NOMO-1 treated with dmso at 0.1 percent for 144 hours (cell line): Measurements from ENCODE around the gene FES.
"Not testable (repeated sequence)": the region's sequence is repeated elsewhere in the genome, so short reads cannot be mapped to it uniquely, and the experiment has no call there.

Experiments
- DNase-seq: peaks from one replicate; lab custom pipeline; 2025; ENCODE audit not compliant: unreplicated experiment; lab: John Stamatoyannopoulos, UW

FES gene

DNA sequence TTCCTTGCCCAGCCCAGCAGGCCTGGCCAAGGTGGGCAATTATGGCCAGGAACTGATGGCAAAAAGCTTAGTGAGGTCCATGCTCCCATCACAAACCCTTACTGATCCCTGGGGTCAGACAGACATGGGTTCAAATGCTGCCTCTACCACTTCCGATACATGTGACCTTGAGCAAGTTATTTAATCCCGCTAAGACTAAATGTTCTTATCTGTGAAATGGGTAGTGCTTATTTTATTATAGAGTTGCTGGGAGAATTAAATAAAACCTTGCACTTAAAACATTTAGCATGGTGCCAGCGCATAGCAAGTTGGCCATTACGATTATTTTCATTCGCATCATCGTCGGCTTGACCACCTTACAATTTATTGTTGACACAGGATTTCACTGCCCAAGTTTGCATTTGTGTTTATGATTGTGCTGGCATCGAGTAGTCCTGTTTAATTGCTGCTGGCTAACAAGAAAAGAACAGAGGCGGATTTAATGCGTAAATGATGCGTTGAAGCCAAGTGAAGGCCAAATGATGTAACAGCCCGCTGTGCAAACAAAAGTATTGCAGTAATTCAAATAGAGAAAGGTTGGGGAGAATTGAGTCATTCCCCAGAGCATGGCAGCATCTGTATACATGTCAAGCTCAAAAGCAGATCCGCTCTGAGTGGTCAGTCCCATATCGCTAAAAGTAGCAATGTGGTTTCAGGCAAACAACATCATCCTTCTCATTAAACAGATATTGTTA lies 23.2 kb upstream of the FES start:
- DNase-seq, result no peak

DNA sequence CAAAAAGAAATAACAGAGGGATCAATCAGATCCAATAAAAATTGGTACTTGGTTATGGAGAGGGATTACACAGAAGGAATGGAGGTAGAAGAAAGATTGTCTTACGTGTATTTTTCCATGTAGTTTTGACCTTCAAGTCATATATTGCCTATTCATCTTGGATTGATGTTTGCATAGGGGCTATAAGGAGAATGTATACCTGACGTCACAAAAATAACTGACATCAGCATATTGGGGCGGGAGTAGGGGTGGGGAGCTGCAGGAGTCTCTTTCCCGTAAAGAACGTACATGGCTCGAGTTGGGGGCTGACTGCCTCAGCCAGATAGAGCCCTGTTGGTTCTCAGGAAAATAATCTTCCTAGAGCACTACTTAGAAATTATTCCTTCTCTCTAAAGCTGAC lies 21.8 kb upstream of the FES start:
- no peak for DNase-seq

DNA sequence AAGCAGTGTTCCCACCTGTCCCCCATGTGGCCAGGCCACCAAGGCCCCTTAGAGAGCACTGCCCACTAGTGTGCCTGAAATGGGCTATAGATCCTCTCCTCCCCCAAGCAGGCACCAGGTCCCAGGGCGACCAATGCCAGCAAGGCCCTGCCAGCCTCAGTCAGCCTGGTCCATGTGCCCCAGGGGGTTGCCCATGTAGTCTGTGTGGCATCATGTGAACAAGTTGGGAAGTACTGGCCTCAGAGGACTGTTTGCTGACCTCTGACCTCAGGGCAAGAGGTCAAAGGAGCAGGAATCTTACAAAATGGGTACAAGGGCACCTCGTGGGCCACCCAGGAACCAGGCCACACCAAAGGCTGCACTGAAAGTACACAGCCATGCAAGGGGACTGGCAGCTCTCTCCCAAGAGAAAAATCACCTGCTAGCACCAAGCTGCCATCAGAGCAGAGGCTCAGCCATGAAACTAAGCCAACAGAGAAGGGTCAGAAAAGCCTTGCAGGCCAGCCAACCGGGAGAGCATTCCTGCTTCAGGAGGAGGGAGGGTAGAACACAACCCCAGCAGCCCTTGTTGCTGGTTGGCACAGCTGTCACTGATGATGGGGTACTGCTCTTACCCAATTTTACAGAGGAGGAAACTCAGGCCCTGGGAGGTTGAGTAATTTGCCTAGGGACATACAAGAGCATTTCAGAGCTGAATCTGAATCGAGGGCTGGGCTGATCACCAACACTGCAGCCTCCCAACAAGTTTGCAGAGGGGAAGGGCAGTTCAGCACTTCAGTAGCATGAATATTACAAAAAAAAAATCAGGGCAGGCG lies 21.1 kb upstream of the FES start:
- DNase-seq, result peak; percentile 51

DNA sequence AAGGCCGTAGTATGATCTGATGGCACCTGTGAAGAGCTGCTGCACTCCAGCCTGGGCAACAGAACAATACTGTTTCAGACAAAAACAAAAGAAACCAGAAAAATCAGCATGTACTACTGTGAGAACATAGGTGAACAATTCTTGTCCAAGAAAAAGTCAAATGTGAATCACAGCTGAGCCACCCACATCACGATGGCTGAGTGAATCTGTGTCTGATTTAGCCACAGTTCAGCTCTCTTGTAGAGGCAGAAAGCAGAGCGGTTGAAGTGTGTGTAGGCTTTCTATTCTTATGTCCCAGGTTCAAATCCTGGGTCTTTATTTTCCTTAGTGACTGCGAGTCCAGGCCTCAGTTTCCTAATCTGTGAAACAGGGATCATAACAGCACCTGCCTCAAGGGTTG lies 20.3 kb upstream of the FES start:
- DNase-seq, result no peak

DNA sequence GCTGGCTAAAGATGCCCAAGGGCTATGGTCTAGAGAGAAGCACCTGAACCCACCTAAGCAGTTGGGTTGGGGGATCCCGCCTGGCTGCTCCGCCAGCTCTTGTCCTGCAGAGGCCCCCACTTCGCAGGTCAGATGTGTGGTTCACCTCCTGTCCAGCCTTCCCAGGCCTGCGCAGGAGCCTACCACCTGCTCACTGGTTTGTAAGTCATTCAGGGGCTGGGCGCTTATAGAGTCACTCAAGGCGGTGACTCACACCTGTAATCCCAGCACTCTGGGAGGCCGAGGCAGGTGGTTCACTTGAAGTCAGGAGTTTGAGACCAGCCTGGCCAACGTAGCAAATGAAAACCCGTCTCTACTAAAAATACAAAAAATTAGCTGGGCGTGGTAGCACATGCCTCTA lies 19.8 kb upstream of the FES start:
- DNase-seq, result no peak

DNA sequence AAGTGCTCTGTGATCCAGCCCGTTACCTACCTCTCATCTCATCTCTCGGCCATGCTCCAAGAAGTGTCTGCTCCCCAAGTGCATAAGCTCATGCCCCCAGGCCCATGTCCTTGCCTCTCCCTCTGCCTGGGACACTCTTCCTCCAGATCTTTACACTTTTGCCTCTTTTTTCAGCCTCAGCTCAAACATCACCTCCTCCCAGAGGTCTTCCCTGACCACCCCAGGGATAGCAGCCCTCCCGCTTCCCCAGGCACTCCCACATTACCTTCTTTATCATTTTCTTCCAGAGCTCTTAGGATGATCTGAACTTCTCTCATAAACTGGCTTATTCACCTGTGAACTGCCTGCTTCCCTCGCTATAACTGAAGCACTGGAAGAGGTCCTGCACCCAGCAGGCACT lies 18.6 kb upstream of the FES start:
- no peak for DNase-seq

DNA sequence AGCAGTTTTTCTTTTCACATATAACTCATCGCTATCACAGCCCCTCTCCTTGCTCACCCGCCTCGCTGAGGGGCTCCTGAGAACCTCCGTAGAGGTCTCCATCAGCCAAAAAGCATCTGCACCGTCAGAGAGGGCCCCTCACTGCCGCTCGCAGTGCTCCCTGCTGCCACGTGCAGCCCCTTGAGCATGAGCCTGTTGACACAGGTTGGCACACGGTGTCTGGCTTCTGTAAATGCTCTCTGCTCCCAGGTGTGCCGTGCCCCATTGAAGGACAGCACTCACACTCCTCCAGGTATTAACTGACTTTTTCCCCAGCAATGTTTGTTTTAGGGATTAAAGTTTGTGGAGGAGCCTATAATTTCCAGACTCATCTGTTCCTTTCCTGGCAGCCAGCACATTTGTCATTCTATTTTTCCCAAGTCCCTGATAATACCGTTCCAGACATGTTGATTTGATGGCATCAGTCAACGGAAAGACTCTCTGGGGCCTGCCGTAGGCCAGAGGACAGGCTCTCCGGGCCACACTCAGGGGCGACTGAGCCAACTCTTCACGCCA lies 18.1 kb upstream of the FES start:
- no peak for DNase-seq

DNA sequence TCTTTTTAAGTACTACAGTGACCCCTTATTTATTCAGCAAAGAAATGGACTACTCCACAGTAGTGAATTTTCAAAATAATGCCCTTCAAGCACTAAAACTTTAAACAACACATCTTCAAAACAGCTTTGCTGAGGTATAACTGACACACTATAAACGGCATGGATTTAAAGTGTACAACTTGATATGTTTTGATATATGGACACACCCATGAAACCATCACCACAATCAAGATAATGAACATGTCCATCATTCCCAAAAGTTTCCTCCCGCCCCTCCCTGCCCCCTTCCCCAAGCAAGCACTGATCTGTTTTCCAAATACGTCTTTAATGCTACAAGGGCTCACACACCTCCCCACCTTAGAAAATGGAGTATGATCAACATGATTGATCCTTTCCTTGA lies 17.5 kb upstream of the FES start:
- no peak for DNase-seq

DNA sequence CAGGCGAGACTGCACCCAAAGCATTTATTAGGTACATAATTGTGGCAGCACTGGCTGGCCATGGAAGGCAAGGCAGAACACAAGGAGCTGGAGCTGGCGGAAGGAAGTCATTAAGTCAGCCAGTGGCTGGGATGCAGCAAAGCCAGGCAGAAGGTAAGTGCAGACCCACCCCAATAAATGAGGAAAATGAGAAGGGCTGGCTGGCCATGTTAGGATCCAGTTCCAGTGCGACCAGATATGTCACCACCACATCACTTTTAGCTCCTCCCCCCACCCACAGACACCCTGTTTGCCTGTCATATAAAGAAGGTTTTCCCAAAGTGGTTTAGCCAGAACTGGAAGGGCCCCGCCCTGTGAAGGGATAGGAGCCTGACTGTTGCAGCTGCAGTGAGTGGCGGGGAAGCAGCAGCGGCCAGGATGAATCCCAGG lies 16.0 kb upstream of the FES start, which contains the start of gene FURIN:
FURIN (plus strand) TSS at position 328 of the 429 bp plus-strand sequence. CDS start 7,153 bp downstream, outside the sequence.
- no peak for DNase-seq

DNA sequence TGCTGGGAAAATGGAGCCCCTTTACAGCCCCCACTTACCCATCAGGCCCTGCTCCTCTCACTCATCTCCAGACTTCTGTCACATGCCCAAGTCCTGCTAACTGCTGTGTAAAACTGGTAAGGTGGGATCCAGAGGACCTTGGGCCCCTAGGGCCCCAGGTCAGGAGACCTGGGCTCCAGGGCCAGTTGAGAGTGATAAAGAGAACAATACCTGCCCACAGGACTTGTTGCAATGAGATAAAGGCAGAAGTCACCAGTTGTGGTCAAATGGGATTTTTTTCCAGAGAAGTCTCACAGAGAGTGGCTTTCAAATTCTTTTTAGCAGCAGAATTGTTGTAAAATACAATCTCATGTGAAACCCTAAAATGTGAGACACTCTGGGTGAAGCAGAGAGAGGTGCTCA lies 15.2 kb upstream of the FES start:
- no peak for DNase-seq

DNA sequence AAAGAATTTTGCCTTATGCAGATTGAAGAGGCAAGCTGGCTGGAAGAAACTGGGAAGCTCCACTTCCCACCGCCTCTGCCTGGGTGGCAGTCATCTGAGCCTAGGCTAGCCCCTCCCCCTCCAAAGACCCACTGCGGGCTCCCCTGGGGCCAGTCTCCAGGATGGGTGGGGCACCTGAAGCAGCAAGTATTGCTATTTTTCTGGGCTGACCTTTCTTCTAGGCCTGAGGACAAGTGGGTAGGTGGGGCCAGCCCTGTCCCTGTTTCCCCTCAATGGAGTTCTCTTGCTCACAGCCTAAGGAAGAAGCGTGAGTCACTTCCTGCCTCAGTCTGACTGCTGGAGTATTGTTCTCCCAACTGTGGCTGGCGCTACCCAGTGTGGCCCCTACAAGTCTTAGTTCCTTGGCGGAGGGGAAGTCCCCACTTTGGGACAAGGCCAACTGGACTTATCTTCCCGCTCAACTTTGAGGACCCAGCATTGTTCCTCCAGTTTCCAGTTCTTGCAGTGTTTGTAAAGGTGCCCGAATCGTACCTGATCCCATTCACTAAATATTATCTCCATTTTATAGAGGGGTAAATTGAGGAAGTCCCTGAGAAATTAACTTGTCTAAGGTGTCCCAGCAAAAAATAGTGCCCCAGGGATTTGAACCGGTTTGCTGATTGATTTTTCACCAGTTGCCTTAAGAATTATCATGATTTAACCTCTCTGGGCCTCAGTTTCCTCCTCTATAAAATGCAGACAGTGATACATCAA lies 14.5 kb upstream of the FES start:
- peak; percentile 45 for DNase-seq

DNA sequence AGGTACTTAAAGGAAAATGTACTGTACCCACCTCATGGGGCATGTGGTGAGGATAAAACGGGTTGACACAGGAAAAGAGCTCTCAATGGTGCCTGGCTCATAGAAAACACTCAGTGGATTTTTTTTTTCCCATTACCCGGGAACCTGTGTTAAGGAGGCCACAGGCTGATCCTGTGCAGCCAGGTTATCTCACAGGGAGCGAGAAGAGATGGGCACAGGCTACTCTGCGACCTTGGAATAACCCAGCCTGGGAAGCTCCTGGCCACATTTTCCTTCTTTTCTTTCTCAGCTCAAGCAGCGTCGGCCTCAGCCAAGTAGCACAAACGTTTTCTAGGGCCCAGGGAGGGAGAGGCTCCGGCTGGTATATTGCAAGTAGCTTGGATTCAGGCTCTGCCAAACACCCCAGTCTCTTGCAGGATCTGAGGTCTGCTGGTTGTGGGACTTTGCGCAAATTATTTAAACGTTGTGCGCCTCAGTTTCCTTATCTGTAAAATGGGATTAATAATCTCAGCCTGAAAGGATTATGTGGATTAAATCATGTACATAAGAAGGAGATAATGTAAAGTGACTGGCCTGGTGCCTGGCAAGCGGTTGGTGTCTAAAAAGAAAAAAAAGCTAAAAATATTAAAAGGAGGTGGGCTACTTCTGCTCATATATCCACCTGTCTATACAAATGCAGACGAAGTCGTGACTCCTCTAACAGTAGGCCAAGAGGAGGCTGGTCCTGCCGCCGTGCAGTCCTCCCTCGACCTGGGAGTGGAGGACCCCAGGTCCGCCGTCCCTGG lies 13.8 kb upstream of the FES start:
- DNase-seq, result no peak

DNA sequence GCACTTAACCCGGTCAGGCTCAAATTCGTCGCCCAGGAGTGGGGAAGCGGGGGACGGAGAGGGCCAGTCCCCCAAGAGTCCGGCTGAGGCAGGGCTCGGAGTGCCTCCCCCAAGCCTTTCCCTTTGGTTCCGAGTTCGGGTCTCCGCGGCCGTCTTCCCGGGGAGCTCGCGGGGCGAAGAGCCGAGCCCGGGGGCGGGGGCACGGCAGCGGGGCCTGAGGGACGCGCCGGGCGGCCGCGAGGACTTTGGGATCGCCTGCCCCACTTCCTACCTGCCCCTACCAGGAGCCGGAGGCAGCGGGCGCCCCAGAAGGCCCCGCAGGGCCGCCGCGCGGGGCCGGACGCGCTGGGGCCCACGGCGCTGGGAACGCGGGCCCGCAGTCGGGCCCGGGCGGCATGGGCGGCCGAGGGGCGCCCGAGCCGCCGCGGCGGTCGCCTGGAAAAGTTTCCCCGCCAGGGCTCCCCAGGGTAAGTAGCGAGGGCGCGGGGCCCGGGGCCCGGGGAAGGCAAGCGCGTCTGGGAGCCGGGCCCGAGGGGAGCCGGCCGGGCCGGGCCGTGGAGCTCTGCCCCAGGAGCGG lies 13.1 kb upstream of the FES start:
- DNase-seq, result no peak

DNA sequence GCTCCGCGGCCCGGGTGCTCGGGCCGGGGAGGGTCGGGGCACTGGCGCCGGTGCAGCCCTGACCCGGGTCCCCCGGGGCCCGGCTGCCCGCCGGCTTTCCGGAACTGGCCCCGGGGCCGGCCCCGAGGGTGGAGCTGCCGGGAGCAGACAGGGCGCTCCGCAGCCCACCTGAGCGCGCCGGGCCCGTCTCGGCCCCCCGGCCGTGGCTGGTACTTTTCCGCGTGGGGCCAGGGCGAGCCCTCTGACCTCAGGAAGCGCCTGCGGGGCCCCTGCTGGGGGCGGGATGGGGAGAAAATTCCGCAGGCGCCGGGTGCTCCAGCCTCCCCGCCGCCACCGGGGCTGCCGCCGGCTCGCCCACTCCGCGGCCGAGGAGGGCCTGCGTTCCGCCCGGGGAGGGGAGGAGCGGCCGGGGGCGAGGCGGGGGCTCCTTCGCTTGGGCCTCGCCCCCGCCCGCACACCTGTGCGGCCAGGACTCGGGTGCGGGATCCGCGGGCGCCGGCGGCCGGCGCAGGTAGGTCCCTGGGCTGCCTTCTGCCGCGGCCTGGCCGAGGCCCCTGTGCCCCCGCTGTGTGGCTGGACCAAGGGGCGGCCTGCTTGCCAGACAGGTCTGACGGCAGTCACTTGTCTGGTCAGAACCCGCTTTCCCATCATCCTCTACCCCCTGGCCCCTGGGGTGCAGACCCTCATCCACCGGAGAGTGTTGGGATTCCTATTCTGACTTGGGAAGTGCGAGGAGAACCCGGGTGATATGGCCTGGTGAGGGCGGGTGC lies 12.4 kb upstream of the FES start:
- DNase-seq, result no peak

DNA sequence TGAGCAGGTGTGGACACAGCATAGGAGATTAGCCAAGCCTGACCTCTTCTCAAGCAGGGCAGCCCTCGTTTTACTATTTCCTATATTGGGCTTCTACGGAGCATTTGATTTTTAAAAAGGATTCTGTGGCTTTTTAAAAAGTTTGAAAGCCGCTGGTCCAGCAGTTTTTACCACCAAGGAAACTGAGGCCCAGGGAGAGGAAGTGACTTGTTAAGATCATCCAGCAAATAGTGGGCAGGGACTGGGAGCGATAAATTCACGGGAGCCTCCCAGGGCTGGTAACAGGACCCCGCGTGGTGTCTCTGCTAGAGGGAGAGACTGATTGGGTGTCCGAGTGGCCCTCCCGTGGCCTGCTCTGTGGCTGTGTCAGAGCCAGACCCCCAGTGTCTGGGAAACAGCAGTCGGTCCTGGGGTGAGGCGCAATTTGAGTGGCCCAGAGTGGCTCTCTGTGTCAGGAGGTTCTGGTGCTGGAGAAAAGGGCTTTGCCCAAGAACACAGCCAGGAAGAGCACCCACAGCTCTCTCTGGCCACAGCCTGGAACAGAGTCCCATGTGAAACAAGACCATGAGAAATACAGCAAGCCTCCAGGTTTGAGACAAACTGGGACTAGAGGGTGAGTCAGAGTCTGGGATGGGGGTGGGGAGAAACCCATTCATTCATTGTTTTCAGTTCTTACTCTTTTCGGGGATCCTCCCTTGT lies 11.7 kb upstream of the FES start:
- no peak for DNase-seq

DNA sequence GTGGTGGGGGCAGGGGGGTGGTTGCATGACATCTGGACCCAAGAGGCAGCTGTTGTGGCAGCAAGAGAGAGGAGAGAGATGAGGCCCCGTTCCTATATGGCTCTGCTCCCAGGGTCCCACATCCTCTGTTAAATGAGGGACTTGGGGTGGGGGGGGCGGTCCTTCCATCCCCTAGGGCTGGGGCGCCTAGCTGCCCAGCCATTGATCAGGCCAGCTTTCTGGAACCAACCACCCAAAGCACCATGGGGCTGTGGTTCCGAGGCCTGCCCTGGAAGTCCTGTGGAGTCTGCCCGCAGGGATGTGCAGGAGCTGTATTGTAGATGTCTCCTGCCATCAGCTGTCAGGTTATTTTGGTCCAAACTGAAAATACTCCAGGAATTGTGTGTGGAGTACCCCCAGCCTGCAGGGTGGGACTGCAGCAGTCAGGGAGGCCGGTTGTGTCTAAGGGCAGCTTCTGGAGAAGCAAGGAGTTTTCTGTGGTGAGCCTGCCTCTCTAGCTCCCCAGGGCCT lies 10.8 kb upstream of the FES start:
- DNase-seq, result no peak

DNA sequence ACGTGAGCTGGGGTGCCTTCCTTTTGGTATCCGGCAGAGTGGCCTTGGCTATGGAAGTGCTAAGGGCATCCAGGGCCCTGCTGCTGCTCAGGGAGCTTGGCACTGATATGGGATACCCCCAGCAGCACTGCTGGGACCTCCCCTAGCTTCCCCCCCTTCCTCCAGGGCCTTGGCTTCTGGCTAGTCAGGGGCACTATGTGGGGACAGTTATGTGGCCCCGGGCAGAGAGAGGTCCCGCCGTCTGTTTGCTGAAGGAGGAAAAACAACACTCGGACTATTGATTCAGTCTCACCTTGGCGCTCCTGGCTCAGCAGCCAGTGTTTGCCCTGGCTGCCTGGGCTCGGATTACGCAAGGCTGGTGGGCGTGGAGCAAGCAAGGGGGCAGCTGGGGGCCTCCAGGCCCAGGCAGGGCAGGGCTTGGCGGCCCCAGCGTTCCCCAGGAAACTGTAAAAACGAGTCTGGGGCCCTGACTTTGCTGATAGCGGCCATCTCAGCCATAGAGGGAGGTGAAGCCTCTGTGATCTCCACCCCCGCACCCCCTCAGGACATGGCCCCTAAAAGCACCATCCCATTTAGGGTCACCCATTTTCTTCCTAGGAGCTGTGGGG lies 10.2 kb upstream of the FES start:
- DNase-seq, result no peak

DNA sequence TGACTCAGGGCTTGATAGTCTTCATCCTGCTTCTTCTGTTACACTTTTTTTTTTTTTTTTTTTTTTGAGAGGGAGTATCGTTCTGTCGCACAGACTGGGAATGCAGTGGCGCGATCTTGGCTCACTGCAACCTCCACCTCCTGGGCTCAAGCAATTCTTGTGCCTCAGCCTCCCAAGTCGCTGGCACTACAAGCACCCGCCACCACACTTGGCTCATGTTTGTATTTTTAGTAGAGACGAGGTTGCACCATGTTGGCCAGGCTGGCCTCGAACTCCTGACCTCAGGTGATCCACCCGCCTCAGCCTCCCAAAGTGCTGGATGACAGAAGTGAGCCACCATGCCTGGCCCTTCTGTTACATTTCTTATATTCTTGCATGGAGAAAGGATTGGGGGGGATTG lies 9.3 kb upstream of the FES start:
- DNase-seq, result not testable (repeated sequence)
